ENCODE data around the gene TAGAP. TPM values are rescaled to one million over a fixed set of nuclear protein-coding genes. Genes with fewer than 3 reads are reported as not detected.

Gene TAGAP
- total RNA-seq, 1 experiment from 2014 or later, result 0.30 TPM

- Histone ChIP-seq H4K20me1 (ENCODE audit: insufficient read depth) (no peaks in the 10 kb centered on the region), H3K4me2 (ENCODE audit: low read length) (no peak overlapping the region), H2AFZ (ENCODE audit: low read depth, low read length, poor library complexity, severe bottlenecking) (no peak overlapping the region), H3K27me3 (ENCODE audit: insufficient read depth, low read length) (peaks cover 5% of the 10 kb centered on the region; the same call in 1 of the 2 replicates), H3K79me2 (ENCODE audit: insufficient read depth, low read length) (no peaks in the 10 kb centered on the region), H3K9ac (ENCODE audit: low read length) (no peak overlapping the region), H3K27ac (ENCODE audit: low read depth, low read length) (no peak overlapping the region), H3K9me3 (ENCODE audit: control insufficient read depth in 1 of 2, insufficient read depth in 1 of 2, low read depth in 1 of 2, low read length in 2 of 2) (no peaks in the 10 kb centered on the region), H3K4me3 (replicated peaks in 1 of 2; ENCODE audit: low read depth in 1 of 2, low read length in 2 of 2) (no peak overlapping the region), H3K9me2 (ENCODE audit: insufficient read depth) (no peaks in the 10 kb centered on the region), H3K36me3 (ENCODE audit: control insufficient read depth in 1 of 2, insufficient read depth in 2 of 2, low read length in 2 of 2) (no peaks in the 10 kb centered on the region), H3K4me1 (ENCODE audit: control insufficient read depth in 1 of 2, insufficient read depth in 2 of 2, low read length in 2 of 2) (no peaks in the 10 kb centered on the region)
- no TSS peak for BruUV-seq (replicated peaks)
- ATAC-seq (no peak), DNase-seq (ENCODE audit: low read depth, low spot score) (no peak)
- intact Hi-C loops (cut with micrococcal nuclease), result no loop called here
- RAD21 ChIA-PET (ENCODE audit: low non-redundant PET in 1 of 2, low total read pairs in 2 of 2, uncharacterized antibody in 2 of 2, unreplicated experiment in 2 of 2), result no interaction called here
- POLR2A ChIA-PET, result no interaction called here
- CTCF ChIA-PET, result no interaction called here
- TF ChIP-seq, protein P1, sequence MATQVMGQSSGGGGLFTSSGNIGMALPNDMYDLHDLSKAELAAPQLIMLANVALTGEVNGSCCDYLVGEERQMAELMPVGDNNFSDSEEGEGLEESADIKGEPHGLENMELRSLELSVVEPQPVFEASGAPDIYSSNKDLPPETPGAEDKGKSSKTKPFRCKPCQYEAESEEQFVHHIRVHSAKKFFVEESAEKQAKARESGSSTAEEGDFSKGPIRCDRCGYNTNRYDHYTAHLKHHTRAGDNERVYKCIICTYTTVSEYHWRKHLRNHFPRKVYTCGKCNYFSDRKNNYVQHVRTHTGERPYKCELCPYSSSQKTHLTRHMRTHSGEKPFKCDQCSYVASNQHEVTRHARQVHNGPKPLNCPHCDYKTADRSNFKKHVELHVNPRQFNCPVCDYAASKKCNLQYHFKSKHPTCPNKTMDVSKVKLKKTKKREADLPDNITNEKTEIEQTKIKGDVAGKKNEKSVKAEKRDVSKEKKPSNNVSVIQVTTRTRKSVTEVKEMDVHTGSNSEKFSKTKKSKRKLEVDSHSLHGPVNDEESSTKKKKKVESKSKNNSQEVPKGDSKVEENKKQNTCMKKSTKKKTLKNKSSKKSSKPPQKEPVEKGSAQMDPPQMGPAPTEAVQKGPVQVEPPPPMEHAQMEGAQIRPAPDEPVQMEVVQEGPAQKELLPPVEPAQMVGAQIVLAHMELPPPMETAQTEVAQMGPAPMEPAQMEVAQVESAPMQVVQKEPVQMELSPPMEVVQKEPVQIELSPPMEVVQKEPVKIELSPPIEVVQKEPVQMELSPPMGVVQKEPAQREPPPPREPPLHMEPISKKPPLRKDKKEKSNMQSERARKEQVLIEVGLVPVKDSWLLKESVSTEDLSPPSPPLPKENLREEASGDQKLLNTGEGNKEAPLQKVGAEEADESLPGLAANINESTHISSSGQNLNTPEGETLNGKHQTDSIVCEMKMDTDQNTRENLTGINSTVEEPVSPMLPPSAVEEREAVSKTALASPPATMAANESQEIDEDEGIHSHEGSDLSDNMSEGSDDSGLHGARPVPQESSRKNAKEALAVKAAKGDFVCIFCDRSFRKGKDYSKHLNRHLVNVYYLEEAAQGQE (IDR thresholded peaks at IDR 0.05; ENCODE audit: low read depth), result no peak
- TF ChIP-seq POLR2A (IDR thresholded peaks at IDR 0.05; ENCODE audit: borderline replicate concordance, extremely low read depth, insufficient read depth, insufficient read length), result no peak
- no peak for TF ChIP-seq SRF (IDR thresholded peaks at IDR 0.05; ENCODE audit: low read depth)
- TF ChIP-seq ZBTB33 (IDR thresholded peaks at IDR 0.05; ENCODE audit: extremely low read depth, insufficient replicate concordance, low read length), result no peak
- TF ChIP-seq, protein P2, sequence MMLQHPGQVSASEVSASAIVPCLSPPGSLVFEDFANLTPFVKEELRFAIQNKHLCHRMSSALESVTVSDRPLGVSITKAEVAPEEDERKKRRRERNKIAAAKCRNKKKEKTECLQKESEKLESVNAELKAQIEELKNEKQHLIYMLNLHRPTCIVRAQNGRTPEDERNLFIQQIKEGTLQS (IDR thresholded peaks at IDR 0.05), result no peak
- TF ChIP-seq RAD21 (IDR thresholded peaks at IDR 0.05; ENCODE audit: low read depth), result no peak
- TF ChIP-seq ELF1 (IDR thresholded peaks at IDR 0.05; ENCODE audit: borderline replicate concordance, low read depth), result no peak
- no peak for TF ChIP-seq POLR2AphosphoS5 (IDR thresholded peaks at IDR 0.05; ENCODE audit: low read depth, low read length)
- TF ChIP-seq YY1 (IDR thresholded peaks at IDR 0.05; ENCODE audit: extremely low read depth, insufficient replicate concordance, low read depth, low read length), result no peak
- no peak for TF ChIP-seq EZH2 (IDR thresholded peaks at IDR 0.05)
- TF ChIP-seq SIN3A (IDR thresholded peaks at IDR 0.05; ENCODE audit: low read depth), result no peak
- no peak for TF ChIP-seq CBX3 (IDR thresholded peaks at IDR 0.05; ENCODE audit: low read depth)
- no peak for TF ChIP-seq FOSL1 (IDR thresholded peaks at IDR 0.05; ENCODE audit: low read depth)
- no peak for TF ChIP-seq EZH2phosphoT487 (IDR thresholded peaks at IDR 0.05; ENCODE audit: borderline replicate concordance)
- TF ChIP-seq SP1 (IDR thresholded peaks at IDR 0.05; ENCODE audit: low read depth), result no peak
These were observed 17.2 kb upstream of the TAGAP start for GRCh38 chr6:159061805-159062563.

All from HCT116 (cell line).